Measurements from ENCODE around the gene ACTBL2.

ACTBL2 gene

DNA sequence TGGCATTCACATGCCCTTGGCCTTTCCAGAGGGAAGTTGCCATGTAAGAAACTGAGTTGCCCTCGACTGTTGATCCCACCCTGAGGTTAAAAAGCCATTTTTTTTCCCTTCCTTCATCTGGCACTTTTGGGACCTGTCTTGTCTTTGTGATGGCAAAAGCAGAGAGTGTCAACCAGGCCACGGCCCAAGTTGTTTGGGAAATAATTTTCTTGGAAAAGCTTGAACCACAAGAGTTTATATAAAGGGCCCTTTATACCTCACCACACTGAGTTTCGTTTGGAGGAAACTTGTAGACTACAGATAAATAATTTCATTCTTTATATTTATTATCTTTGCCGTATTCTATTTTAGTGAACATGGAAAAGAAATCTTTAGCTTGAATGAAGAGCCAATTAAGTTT lies 34.3 kb downstream of the ACTBL2 start:
- DNase-seq = no peak

DNA sequence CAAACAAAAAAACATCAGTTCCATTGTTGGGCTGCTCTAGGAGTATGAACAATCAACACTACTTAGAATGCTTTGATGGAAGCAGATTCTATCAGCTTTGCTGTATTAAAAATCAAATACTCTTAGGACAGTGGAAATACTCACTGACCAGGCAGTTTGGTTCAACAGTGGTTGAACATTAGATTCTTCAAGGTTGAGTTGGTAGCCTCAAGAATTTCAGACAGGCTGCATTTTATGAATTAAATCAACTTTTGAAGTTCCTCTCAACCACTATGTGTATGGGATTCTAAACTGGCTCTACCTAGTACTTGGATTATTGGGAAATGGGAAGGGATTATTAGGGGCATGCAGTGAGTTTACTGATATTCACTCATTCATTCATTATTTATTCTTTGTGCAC lies 35.0 kb downstream of the ACTBL2 start:
- no peak for DNase-seq

DNA sequence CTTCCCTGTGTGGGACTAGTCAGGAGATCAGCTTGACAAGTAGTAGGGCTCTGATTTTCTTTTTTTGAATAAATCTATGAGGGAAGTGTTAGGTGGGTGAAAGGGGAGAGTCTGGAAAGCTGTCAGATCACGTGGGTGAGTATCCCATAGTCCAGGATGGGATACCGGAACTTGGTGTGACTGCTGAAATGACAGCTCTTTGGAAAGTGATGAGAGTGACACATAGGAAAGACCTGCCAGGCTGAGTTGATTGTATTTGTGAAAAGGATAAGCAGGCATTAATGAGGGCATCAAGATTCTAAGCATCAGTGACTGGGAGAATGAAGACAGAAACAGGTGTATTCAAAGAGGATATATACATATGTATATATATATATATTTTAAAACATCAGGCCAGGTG lies 35.6 kb downstream of the ACTBL2 start:
- no peak for DNase-seq

DNA sequence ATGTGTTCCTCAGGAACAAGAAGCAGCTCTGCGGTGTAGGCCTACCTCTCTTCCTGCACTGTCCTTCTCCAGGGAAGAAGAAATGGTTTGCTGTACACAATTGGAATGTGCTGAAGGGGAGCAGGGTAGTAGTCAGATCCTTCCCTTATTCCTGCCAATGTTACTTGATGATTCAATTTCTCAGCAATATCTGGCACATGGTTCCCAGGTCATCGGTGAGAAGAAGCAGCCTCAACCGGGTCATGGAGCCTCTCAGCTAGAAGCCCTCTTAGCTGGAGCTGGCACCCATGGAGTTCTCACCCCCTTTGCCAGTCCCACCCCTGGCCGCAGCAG lies 36.9 kb downstream of the ACTBL2 start:
- DNase-seq = no peak

DNA sequence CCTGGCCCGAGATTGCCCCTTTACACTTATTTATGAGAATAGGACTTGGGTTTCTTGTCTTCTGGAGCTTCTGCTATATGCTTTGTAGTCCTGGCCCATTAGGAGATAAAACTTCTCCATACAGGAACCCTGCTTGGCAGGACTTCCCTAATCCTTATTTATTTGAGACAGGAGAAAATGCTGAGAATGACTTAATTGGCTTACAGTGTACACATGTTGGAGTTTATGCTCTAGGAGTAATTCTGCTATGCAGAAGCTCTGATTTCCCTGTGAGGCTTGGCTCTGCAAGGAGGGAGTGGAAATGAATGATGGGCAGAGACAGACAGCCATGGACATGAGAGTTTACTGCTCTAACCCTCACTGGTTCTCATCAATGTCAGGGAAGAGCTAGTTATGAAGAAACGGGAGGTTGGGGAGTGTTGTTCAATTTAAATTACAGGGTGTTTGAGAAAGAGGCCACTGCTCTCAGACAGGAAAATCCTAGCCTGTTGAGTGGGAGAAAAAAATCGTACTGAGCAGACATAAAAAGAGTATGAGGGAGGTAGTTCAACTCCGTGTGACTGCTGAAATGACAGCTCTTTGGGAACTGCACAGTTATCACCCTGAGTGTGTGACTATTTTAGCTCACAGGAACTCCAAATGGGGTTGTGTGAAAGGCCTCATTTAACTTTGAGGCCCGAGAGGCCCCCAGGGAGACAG lies 37.5 kb downstream of the ACTBL2 start:
- DNase-seq = no peak

DNA sequence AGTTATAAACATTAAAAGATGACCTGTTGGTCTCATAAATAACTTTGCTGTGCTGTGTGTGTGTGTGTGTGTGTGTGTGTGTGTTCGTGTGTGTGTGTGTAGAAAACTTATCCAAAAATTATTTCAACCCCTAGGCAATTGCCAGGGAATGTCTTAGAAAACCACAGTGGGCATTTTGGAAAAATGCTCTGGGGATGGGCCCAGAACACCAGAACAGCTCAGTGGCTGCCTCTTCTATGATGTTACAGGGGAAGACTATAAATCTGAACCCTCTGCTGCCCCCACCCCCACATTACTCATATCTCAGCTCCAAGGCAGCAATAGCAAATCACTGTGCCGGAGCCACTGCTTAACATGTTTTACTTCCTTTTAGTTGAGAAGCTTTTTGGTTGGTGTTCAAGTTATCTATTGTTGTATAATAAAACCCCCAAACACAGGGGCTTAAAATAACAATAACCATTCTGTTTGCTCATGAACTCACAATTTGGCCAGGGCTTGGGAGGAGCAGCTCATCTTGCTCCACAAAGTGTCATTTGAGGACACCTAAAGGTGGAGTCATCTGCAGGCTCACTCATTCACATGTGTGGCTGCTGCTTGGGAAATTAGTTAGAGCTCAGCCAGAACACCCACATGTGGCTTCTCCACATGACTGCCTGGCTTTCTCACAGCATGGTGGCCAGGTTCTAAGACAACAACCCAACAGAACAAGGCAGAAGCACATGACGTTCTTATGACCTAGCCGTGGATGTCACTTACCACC lies 40.4 kb downstream of the ACTBL2 start:
- DNase-seq = no peak

DNA sequence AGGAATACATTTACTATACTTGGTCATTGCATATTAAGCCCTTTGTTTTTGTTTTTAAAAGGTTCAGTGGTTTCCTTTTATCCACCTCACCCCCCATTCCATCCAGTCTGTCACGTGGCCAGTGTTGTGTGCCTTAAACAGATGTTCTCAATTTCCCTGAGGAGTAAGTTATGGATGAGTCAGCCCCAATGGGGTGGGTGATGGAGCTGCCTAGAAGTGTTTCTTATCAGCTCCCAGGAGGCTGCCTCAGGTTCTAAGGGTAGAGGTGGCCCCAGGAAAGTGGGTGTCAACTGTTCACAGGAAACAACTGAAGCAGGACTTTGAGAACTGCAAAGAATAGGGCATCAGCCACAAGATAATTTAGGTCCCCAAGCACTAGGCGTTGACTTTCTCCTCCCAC lies 41.1 kb downstream of the ACTBL2 start:
- DNase-seq = no peak

DNA sequence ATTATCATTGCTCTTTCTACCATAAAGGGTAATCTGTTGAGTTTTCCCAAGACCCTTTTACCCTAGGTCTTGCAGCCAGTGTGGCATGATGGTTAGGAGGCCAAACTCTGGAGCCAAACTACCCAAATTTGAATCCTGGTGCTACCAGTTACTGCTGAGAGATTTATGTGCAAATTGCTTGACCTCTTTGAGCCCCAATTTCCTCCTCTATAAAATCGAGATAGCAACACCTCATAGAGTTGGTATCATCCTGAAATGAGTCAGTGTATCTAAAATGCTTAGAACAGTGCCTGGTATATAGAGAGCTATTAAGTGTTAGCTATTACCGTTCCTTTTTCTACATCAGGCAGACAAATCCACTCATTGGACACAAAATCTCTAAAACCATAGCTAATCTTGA lies 43.0 kb downstream of the ACTBL2 start:
- no peak for DNase-seq

DNA sequence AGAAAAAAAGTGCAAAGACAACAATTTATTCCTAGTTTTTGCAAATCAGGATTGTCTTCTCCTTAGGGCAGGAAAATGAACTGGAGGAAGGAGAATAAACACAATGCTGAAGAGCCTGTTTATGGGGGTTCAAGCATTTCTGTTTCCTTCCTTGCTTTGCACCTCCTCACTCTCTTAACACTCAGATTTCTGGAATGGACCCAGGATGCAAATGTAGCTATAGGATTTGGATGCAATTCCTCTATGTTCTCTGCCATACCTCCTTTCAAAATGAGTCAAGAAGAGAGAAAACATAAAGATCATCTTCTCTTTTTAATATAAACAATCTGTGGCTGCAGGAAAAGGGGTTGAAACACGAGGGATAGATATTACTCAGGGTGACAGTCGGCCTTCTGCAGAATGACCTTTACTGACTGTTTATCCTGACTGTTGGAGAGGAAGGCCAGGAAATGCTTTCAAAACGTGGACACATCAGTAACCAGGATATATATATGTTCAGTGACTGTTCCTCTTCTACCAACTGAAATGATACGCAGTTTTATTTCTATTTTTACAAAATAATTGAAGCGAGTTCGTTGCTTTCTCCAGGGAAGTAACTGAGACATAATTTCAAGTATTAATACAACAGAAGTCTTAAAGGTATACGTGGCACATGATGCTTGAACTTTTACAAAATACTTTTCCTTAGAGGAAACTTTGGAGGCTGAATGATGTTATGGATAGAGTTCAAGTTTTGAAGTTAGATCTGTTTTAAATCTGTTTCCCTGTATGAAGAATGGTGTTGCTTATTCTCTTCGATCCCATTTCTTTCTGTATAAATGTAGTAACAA lies 44.4 kb downstream of the ACTBL2 start:
- DNase-seq = no peak

DNA sequence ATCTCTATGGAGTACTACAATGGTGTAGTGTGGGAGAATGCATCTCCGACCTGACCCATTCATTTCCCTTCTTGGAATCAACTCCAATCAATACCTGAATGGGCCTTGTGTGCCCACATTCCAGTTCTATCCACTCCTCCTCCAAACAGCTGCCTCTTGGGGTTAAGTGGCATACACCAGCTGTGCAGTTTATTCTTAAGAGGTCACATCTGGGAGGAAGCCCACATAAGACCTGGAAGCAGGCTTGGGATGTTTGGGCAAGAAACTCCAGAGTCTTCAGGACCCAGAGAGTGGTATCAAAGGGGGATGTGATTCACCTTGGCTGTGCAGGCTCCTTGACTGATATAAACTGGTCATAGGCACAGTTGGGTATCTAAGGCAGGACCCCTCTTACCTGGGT lies 46.0 kb downstream of the ACTBL2 start:
- no peak for DNase-seq

DNA sequence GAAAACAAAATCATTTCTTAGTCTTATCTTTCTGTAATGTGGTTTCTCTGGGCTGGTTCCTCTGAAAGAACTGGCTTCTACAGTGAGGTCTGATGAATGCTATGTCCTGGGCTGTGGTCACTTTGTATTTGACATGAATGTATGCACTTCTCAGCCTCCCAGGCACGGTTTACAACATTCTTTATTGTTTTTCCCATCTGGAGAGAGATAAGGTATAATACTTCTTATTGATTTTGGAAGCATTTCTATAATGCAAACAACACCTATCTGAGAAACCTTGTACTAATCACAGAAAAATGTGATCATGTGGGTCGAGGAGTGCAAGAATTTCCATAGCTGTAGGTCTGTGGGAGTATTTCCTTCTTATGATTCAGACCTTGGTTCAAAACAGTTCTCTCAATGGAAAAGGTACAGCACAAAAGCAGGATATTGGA lies 46.9 kb downstream of the ACTBL2 start:
- DNase-seq = no peak

DNA sequence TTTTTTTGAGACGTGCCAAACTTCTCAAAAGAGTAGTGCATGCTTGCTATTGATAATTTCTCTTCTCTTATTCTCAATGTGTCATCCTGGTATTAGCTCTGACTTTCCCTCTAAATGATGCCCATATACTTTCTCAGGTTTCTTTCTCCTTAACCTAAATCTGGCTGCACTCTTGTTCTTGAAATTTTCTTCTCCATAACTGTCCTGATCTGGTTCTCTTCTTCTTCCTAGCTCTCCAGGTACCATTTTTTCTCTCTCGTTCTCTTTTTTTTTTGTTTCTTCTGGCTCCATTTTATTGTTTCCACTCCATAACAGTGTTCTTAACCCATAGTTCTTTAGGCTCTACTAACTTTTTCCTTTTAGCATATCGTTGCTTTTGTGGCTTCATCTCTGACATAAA lies 47.9 kb downstream of the ACTBL2 start:
- no peak for DNase-seq

DNA sequence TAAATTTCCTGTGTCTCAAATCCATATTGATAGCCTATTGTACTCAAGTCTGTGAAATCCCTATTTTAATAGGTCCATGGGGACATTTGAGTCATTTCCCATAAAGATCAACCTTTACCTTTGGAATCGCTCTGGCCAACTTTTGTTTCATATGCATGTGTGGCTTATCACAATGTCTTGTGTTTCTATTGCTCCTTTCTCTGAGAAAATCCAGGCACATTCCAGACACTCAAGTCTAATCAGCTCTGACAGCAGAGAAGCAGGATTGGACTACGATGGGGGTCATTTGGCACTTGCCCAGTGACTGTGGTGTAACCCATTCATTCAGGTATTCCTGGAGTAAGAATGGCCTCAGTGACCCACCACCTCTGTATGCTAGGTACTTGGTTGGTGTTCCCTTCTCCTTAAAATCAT lies 48.4 kb downstream of the ACTBL2 start:
- peak; percentile 79 for DNase-seq

DNA sequence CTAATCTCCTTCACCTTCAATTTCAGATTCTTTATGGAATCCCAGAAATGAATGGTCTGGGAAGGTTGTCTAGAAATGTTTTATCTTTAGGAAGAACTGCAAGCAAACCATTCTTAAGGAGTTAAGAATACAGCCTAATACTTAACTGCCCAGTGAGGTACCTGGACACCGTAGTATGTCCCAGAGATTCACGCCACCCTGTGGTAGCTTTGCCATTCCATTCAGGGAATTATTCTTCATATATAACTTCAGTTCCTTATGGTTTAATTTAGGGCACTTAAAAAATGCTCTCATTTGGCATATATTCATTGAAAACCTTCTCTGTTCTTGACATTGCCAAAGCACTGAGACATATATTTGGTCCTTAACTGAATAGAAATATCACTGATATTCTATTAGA lies 49.7 kb downstream of the ACTBL2 start:
- no peak for DNase-seq

DNA sequence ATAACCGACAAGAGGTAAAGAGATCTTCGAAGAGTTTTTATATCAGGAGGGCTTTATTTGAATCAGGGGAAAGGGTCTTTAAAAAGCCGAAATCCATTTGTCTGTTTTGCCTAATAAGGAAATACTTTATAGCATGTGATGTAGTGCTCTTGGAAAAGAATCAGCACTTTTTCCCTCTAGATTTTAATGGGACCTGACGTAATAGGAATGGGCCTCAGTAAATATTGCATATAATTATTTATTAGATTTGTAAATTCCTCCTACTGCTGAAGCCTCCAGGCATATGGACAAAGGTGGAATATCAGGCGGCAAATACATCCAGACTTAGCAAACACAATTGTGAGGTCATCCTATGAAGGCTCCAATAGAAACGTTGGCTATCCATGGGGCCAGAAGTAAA lies 50.9 kb downstream of the ACTBL2 start:
- no peak for DNase-seq
